D721Med (cell line): ENCODE measurements around the gene BLZF1.
"Not testable (repeated sequence)": the region's sequence is repeated elsewhere in the genome, so short reads cannot be mapped to it uniquely, and the experiment has no call there.

ENCODE experiments used
- DNase-seq: peaks from one replicate; pipeline ENCODE4 v3.0.0; 2011; ENCODE audit warnings: low spot score; ENCODE audit not compliant: insufficient read length
- FAIRE-seq: peaks from 2 replicates; lab custom pipeline; 2011; peaks lifted over from hg19 to GRCh38; lab: Jason Lieb, UNC
- TF ChIP-seq, protein P1 (sequence below): IDR thresholded peaks from 2 replicates; pipeline ENCODE4 v1.5.1; 2012; ENCODE audit warnings: mild to moderate bottlenecking, control low read depth; ENCODE audit not compliant: insufficient read depth; ENCODE audit errors: missing control alignments

The BLZF1 gene

DNA sequence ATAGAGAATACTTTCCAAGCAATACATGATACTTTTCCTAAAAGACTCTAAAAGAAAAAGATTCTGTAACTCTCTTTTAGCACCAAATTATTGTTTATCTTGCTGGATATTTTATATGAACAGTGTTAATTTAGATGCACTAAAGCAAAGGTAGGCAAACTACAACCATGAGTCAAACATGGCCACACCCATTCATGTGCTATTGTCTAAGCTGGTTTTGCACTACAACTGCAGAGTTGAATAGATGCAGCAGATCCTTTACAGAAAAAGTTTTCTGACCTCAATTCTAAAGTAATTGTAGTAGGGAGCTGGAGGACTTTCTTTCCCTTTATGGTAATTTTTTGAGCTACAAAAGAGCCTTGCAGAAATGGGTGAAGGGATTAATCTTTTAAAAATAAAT lies 19.4 kb downstream of the BLZF1 start:
- TF ChIP-seq, protein P1, sequence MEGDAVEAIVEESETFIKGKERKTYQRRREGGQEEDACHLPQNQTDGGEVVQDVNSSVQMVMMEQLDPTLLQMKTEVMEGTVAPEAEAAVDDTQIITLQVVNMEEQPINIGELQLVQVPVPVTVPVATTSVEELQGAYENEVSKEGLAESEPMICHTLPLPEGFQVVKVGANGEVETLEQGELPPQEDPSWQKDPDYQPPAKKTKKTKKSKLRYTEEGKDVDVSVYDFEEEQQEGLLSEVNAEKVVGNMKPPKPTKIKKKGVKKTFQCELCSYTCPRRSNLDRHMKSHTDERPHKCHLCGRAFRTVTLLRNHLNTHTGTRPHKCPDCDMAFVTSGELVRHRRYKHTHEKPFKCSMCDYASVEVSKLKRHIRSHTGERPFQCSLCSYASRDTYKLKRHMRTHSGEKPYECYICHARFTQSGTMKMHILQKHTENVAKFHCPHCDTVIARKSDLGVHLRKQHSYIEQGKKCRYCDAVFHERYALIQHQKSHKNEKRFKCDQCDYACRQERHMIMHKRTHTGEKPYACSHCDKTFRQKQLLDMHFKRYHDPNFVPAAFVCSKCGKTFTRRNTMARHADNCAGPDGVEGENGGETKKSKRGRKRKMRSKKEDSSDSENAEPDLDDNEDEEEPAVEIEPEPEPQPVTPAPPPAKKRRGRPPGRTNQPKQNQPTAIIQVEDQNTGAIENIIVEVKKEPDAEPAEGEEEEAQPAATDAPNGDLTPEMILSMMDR: no peak
- FAIRE-seq: no peak

DNA sequence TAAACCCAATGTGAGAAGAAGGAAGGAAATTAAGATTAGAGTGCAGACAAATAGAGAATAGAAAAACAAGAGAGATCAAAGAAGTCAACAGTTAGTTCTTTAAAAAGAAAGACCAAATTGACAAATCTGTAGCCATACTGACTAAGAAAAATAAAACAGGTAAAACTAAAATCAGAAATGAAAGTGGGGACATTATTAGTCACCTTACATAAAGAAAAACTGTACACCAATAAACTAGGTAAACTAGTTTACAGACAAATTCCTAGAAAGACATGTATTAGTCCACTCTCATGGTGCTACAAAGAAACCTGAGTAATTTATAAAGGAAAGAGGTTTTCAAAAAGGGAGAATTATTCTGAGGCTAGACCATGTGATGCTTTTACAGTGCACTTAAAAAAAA lies 22.3 kb downstream of the BLZF1 start:
- DNase-seq: no peak
- peak; percentile 53 for FAIRE-seq
- TF ChIP-seq, protein P1: no peak

More for the DNA sequence above, 19.4 kb downstream of the BLZF1 start:
- DNase-seq: no peak

DNA sequence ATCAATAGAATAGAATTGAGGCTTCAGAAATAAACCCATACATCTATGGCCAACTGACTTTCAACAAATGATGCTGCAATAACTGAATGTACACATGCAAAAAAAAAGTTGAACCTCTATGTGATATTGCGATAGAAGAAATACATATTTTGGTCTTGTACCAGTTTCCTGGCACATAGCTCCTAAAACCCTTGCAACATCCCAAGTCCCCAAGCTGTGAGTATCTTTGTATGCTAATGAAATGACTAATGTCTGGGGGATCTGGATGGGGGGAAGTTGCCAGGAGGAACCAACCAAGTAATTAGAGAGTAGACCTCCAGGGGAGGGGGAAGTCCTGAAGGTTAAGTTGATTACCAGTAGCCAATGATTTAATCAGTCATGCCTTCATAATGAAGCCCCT lies 24.4 kb downstream of the BLZF1 start:
- DNase-seq: no peak
- TF ChIP-seq, protein P1: no peak
- FAIRE-seq: no peak

DNA sequence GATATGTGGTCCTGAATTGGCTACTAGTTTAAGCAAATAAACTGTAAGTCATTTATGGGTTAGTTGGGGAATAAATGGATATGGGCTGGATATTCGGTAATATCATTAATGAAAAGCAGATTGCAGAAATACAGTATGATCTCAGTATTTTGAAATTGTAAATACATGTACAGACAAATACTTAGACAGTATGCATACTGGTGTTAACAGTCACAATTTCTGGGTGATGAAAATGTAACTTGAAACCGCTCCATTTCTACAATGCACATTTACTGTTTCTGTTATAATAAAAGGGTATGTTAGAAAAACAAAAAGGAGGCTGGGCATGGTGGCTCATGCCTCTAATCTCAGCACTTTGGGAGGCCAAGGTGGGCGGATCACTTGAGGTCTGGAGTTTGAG lies 28.0 kb downstream of the BLZF1 start:
- FAIRE-seq: no peak

DNA sequence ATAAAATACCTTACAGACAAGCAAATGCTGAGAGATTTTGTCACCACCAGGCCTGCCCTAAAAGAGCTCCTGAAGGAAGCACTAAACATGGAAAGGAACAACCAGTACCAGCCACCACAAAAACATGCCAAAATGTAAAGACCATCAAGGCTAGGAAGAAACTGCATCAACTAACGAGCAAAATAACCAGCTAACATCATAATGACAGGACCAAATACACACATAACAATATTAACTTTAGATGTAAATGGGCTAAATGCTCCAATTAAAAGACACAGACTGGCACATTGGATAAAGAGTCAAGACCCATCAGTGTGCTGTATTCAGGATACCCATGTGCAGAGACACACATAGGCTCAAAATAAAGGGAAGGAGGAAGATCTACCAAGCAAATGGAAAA lies 34.6 kb downstream of the BLZF1 start:
- not testable (repeated sequence) for FAIRE-seq, DNase-seq

More for the DNA sequence above, 28.0 kb downstream of the BLZF1 start:
- TF ChIP-seq, protein P1: no peak
- DNase-seq: no peak

DNA sequence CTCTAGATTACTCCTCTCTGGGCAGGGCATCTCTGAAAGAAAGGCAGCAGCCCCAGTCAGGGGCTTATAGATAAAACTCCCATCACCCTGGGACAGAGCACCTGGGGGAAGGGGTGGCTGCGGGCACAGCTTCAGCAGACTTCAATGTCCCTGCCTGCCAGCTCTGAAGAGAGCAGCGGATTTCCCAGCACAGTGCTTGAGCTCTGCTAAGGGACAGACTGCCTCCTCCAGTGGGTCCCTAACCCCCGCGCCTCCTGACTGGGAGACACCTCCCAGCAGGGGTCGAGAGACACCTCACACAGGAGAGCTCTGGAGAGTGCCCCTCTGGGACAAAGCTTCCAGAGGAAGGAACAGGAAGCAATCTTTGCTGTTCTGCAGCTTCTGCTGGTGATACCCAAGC lies 40.3 kb downstream of the BLZF1 start:
- DNase-seq, FAIRE-seq: not testable (repeated sequence)

DNA sequence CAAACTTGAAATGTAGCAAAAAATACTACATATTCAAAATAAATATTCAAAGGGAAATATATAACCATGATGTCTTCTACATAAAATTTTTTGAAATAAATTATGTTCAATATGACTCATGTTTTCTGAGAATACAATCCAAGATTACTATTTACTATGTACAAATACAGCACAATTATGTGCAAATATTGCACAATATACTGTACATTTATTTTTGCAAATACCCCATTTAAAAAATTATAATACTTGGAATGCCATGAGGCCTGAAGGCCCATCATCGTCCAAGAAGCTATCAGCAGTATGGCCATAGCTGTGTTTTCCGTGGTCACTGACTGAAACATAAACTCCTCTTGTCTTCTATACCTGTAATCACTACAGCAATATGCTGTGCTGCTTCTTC lies 47.0 kb downstream of the BLZF1 start:
- FAIRE-seq (no peak), DNase-seq (no peak)
- TF ChIP-seq, protein P1: no peak

DNA sequence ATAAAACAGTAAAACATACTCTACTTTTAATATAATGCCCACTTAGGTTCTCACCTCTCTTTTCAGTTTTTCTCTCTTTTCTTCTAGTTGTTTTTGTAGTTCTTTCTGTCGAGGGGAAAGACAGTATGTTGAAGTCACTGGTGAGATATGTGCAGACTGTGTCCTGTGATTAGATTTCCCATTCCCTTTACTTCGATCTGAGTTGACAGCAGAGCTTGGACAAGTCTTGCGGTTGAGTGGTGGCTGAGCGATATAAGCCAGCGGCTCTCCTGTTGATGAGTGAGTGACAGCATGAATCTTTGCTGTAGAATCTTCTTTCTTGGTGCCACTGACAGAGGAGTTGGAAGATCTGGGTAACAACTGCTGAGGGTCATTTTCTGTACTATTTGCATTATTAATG lies 53.3 kb downstream of the BLZF1 start:
- no peak for FAIRE-seq
- TF ChIP-seq, protein P1: no peak
- no peak for DNase-seq
